H9 (cell line): ENCODE results near the gene AKAP5. TPM values are rescaled to one million over a fixed set of nuclear protein-coding genes. Genes with fewer than 3 reads are reported as not detected.

Experiments
- DNase-seq: peaks from one replicate; pipeline ENCODE4 v3.0.0-alpha.2; 2017
- H2AFZ ChIP-seq: one replicate; pipeline ENCODE4 v1.6.1; 2013; ENCODE audit warnings: mild to moderate bottlenecking, low read length, control low read depth, moderate library complexity
- H2AK5ac ChIP-seq: 2 replicates; pipeline ENCODE4 v1.6.1; 2013; ENCODE audit warnings: low read length, control low read depth, mixed read lengths; ENCODE audit not compliant: insufficient read length
- H2BK120ac ChIP-seq: one replicate; pipeline ENCODE4 v1.6.1; 2013; ENCODE audit warnings: low read depth, mild to moderate bottlenecking, low read length, control low read depth, inconsistent platforms; ENCODE audit not compliant: poor library complexity, severe bottlenecking
- H2BK12ac ChIP-seq: 2 replicates; pipeline ENCODE4 v1.6.1; 2013; ENCODE audit warnings: low read length, control low read depth, mixed read lengths, low read depth; ENCODE audit not compliant: insufficient read length
- H2BK15ac ChIP-seq: 2 replicates; pipeline ENCODE4 v1.6.1; 2013; ENCODE audit warnings: low read depth, low read length, control low read depth
- H2BK20ac ChIP-seq: one replicate; pipeline ENCODE4 v1.6.1; 2013; ENCODE audit warnings: low read depth, mild to moderate bottlenecking, low read length, control low read depth, inconsistent platforms; ENCODE audit not compliant: poor library complexity, severe bottlenecking
- H2BK5ac ChIP-seq: 2 replicates; pipeline ENCODE4 v1.6.1; 2013; ENCODE audit warnings: low read length, control low read depth, mixed read lengths; ENCODE audit not compliant: insufficient read length
- H3K14ac ChIP-seq: 2 replicates; pipeline ENCODE4 v1.6.1; 2013; ENCODE audit warnings: low read length, control low read depth; ENCODE audit not compliant: insufficient read depth
- H3K18ac ChIP-seq: 2 replicates; pipeline ENCODE4 v1.6.1; 2013; ENCODE audit warnings: low read depth, mild to moderate bottlenecking, mixed read lengths, low read length, control low read depth; ENCODE audit not compliant: insufficient read length
- H3K23ac ChIP-seq: 2 replicates; pipeline ENCODE4 v1.6.1; 2013; ENCODE audit warnings: low read length, control low read depth, mixed read lengths, low read depth; ENCODE audit not compliant: insufficient read length
- H3K23me2 ChIP-seq: 2 replicates; pipeline ENCODE4 v1.6.1; 2013; ENCODE audit warnings: low read depth, mild to moderate bottlenecking, mixed read lengths, low read length, control low read depth; ENCODE audit not compliant: insufficient read length, poor library complexity, severe bottlenecking
- H3K27ac ChIP-seq: 2 replicates; pipeline ENCODE4 v1.5.1; 2013; ENCODE audit warnings: low read length, control low read depth, mixed read lengths, low read depth; ENCODE audit not compliant: insufficient read length
- H3K27me3 ChIP-seq: 2 replicates; pipeline ENCODE4 v1.6.1; 2013; ENCODE audit warnings: low read length, control low read depth, inconsistent platforms; ENCODE audit not compliant: insufficient read depth
- H3K4ac ChIP-seq: 2 replicates; pipeline ENCODE4 v1.6.1; 2013; ENCODE audit warnings: low read depth, mild to moderate bottlenecking, control low read depth, inconsistent platforms, low read length, moderate library complexity
- H3K4me1 ChIP-seq: 2 replicates; pipeline ENCODE4 v1.6.1; 2013; ENCODE audit warnings: low read length, control low read depth, inconsistent platforms; ENCODE audit not compliant: insufficient read depth
- H3K4me2 ChIP-seq: 2 replicates; pipeline ENCODE4 v1.6.1; 2013; ENCODE audit warnings: low read length, control low read depth, mixed read lengths; ENCODE audit not compliant: insufficient read length, insufficient read depth
- H3K56ac ChIP-seq: 2 replicates; pipeline ENCODE4 v1.6.1; 2013; ENCODE audit warnings: low read depth, mild to moderate bottlenecking, mixed read lengths, low read length, control low read depth; ENCODE audit not compliant: insufficient read length
- H3K79me1 ChIP-seq: 2 replicates; pipeline ENCODE4 v1.6.1; 2013; ENCODE audit warnings: low read depth, mild to moderate bottlenecking, moderate library complexity, low read length, control low read depth, inconsistent platforms; ENCODE audit not compliant: insufficient read depth, poor library complexity, severe bottlenecking
- H3K79me2 ChIP-seq: 2 replicates; pipeline ENCODE4 v1.6.1; 2013; ENCODE audit warnings: low read length, control low read depth, inconsistent platforms; ENCODE audit not compliant: insufficient read depth
- H3K9ac ChIP-seq: 2 replicates; pipeline ENCODE4 v1.6.1; 2013; ENCODE audit warnings: low read length, control low read depth, mixed read lengths; ENCODE audit not compliant: insufficient read length; ENCODE audit errors: extremely low read depth
- H3K9me3 ChIP-seq: one replicate; pipeline ENCODE4 v1.6.1; 2013; ENCODE audit warnings: low read depth, low read length, inconsistent platforms; ENCODE audit not compliant: control insufficient read depth
- H3T11ph ChIP-seq: one replicate; pipeline ENCODE4 v1.6.1; 2013; ENCODE audit warnings: mild to moderate bottlenecking, low read length, control low read depth, inconsistent platforms
- H4K20me1 ChIP-seq: one replicate; pipeline ENCODE4 v1.6.1; 2013; ENCODE audit not compliant: control insufficient read depth, insufficient read length, insufficient read depth
- H4K5ac ChIP-seq: 2 replicates; pipeline ENCODE4 v1.6.1; 2013; ENCODE audit warnings: low read depth, mild to moderate bottlenecking, mixed read lengths, low read length, control low read depth; ENCODE audit not compliant: insufficient read length
- H4K8ac ChIP-seq: replicated peaks from 2 replicates; pipeline ENCODE4 v1.6.1; 2013; ENCODE audit warnings: low read length, control low read depth, mixed read lengths, low read depth; ENCODE audit not compliant: insufficient read length
- H4K91ac ChIP-seq: 2 replicates; pipeline ENCODE4 v1.6.1; 2013; ENCODE audit warnings: low read depth, mild to moderate bottlenecking, moderate library complexity, mixed read lengths, low read length, control low read depth; ENCODE audit not compliant: insufficient read length
- H3K27ac Mint-ChIP-seq, 3 experiments: 2 replicates in 2 of 3; 3 replicates in 1 of 3; pipeline ENCODE4 v1.8.0; 2020 to 2021; ENCODE audit warnings: mixed read lengths in 3 of 3, mild to moderate bottlenecking in 1 of 3, moderate library complexity in 1 of 3
- H3K27me3 Mint-ChIP-seq: 2 replicates; pipeline ENCODE4 v1.8.0; 2021; ENCODE audit warnings: low read depth, mild to moderate bottlenecking, moderate library complexity, mixed read lengths
- H3K36me3 Mint-ChIP-seq, 3 experiments: 2 replicates in 2 of 3; 3 replicates in 1 of 3; pipeline ENCODE4 v1.8.0; 2020 to 2021; ENCODE audit warnings: low read depth in 3 of 3, mixed read lengths in 3 of 3; ENCODE audit not compliant: insufficient read depth in 1 of 3
- H3K4me1 Mint-ChIP-seq, 2 experiments: 2 replicates each; pipeline ENCODE4 v1.8.0; 2020; ENCODE audit warnings: mixed read lengths in 2 of 2
- H3K4me3 Mint-ChIP-seq, 2 experiments: 2 replicates in 1 of 2; 3 replicates in 1 of 2; pipeline ENCODE4 v1.8.0; 2020 to 2021; ENCODE audit warnings: mild to moderate bottlenecking in 2 of 2, mixed read lengths in 2 of 2, moderate library complexity in 1 of 2
- H3K9me3 Mint-ChIP-seq, 2 experiments: 2 replicates in 1 of 2; 3 replicates in 1 of 2; pipeline ENCODE4 v1.8.0; 2020; ENCODE audit warnings: mild to moderate bottlenecking in 2 of 2, mixed read lengths in 2 of 2, moderate library complexity in 1 of 2
- WGBS: extraction: QIAGEN DNeasy Blood & Tissue Kit; methylation state at CpG from one replicate; pipeline ENCODE4 v1.1.7; 2013; ENCODE audit warnings: missing lambda C conversion rate, low lambda C conversion rate, mixed read lengths; ENCODE audit not compliant: insufficient read length; ENCODE audit errors: extremely low coverage; 5-methylcytosine and 5-hydroxymethylcytosine counted together
- total RNA-seq: library from RNA; stranded (reverse); gene quantifications from 2 replicates; pipeline ENCODE4 v1.2.1, GENCODE V29; 2021
- TF ChIP-seq, protein P1 (sequence below): fragments of 200-600 bp; sonication (generic); conservative IDR thresholded peaks from 3 replicates; pipeline ENCODE4 v1.8.0; 2021; ENCODE audit warnings: antibody characterized with exemption, mild to moderate bottlenecking

Gene AKAP5
- total RNA-seq, 1 experiment from 2014 or later: 2.5 TPM

- Histone ChIP-seq H2BK120ac (no peak overlapping the region), H3K79me2 (no peaks in the 10 kb centered on the region), H3T11ph (no peak overlapping the region), H3K4ac (no peak overlapping the region), H3K79me1 (no peaks in the 10 kb centered on the region), H2AFZ (no peak overlapping the region), H3K9me3 (no peaks in the 10 kb centered on the region), H2BK20ac (no peak overlapping the region), H3K27me3 (no peaks in the 10 kb centered on the region), H3K23ac (no peak overlapping the region), H4K8ac (no peak overlapping the region), H4K5ac (no peak overlapping the region), H3K4me1 (no peaks in the 10 kb centered on the region), H4K20me1 (no peaks in the 10 kb centered on the region), H2AK5ac (no peak overlapping the region), H2BK12ac (no peak overlapping the region), H4K91ac (no peak overlapping the region), H2BK5ac (no peak overlapping the region), H3K4me2 (no peak overlapping the region), H3K56ac (no peak overlapping the region), H3K27ac (no peak overlapping the region), H3K18ac (no peak overlapping the region), H3K9ac (no peak overlapping the region), H3K23me2 (no peaks in the 10 kb centered on the region), H2BK15ac (no peak overlapping the region), H3K14ac (no peak overlapping the region)
- WGBS: no CpG with 5 or more reads among the region's 10 CpGs
- TF ChIP-seq, protein P1, sequence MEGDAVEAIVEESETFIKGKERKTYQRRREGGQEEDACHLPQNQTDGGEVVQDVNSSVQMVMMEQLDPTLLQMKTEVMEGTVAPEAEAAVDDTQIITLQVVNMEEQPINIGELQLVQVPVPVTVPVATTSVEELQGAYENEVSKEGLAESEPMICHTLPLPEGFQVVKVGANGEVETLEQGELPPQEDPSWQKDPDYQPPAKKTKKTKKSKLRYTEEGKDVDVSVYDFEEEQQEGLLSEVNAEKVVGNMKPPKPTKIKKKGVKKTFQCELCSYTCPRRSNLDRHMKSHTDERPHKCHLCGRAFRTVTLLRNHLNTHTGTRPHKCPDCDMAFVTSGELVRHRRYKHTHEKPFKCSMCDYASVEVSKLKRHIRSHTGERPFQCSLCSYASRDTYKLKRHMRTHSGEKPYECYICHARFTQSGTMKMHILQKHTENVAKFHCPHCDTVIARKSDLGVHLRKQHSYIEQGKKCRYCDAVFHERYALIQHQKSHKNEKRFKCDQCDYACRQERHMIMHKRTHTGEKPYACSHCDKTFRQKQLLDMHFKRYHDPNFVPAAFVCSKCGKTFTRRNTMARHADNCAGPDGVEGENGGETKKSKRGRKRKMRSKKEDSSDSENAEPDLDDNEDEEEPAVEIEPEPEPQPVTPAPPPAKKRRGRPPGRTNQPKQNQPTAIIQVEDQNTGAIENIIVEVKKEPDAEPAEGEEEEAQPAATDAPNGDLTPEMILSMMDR: no peak
- no peak overlapping the region for H3K27ac Mint-ChIP-seq
- no peaks in the 10 kb centered on the region for H3K4me1 Mint-ChIP-seq
- H3K9me3 Mint-ChIP-seq: no peaks in the 10 kb centered on the region
- no peak for DNase-seq
- no peak overlapping the region for H3K4me3 Mint-ChIP-seq
- H3K36me3 Mint-ChIP-seq: peaks cover 32 to 85% (median 54%) of the 10 kb centered on the region in 3 experiments; a peak in 6 of 7 replicates
- no peaks in the 10 kb centered on the region for H3K27me3 Mint-ChIP-seq
These were observed 10.6 kb upstream of the AKAP5 start for GRCh38 chr14:64454671-64455070.
